IMR-90 (cell line): ENCODE data around the gene STT3A. TPM values are rescaled to one million over a fixed set of nuclear protein-coding genes. Genes with fewer than 3 reads are reported as not detected.

ENCODE experiments used
- ATAC-seq: fragments of 200-7000 bp; cut with Tn5 transposase; 2 replicates; pipeline ENCODE4 v1.9.1; 2020; ENCODE audit warnings: low read depth, mild to moderate bottlenecking, moderate library complexity
- BruUV-seq: library from RNA; stranded (reverse); fragments of 400-500 nt; replicated peaks from 2 replicates; lab custom pipeline; 2021; lab: Mats Ljungman, UMichigan
- CTCF ChIA-PET: fragments of 300-600 bp; formaldehyde crosslinking; extraction: SDS; loops from one replicate; lab custom pipeline; 2021; ENCODE audit warnings: antibody characterized with exemption; lab: Yijun Ruan, JAX
- POLR2A ChIA-PET: fragments of 300-600 bp; sonication (Branson Sonifier 250); formaldehyde crosslinking; loops from one replicate; lab custom pipeline; 2022; ENCODE audit warnings: antibody characterized with exemption; ENCODE audit not compliant: unreplicated experiment; lab: Charles Lee
- DNase-seq: peaks from one replicate; pipeline ENCODE4 v3.0.0; 2013
- H2AFZ ChIP-seq: replicated peaks from 2 replicates; pipeline ENCODE3; 2013; ENCODE audit warnings: low read length, mild to moderate bottlenecking; ENCODE audit not compliant: poor library complexity
- H2AK5ac ChIP-seq: 2 replicates; pipeline ENCODE4 v1.6.1; 2013; ENCODE audit warnings: low read depth, low read length, inconsistent platforms
- H2AK9ac ChIP-seq: replicated peaks from 2 replicates; pipeline ENCODE3; 2013; ENCODE audit warnings: mild to moderate bottlenecking, low read depth, low read length, moderate library complexity; ENCODE audit not compliant: poor library complexity
- H2BK120ac ChIP-seq: 2 replicates; pipeline ENCODE4 v1.6.1; 2013; ENCODE audit warnings: low read depth, low read length, inconsistent platforms
- H2BK15ac ChIP-seq: 3 replicates; pipeline ENCODE4 v1.6.1; 2013; ENCODE audit warnings: low read depth, low read length, inconsistent platforms
- H2BK20ac ChIP-seq: 2 replicates; pipeline ENCODE4 v1.6.1; 2013; ENCODE audit warnings: low read depth, mild to moderate bottlenecking, inconsistent platforms, low read length, moderate library complexity
- H2BK5ac ChIP-seq: 2 replicates; pipeline ENCODE4 v1.6.1; 2013; ENCODE audit warnings: mild to moderate bottlenecking, low read depth, low read length, inconsistent platforms; ENCODE audit not compliant: poor library complexity, severe bottlenecking
- H3K14ac ChIP-seq: replicated peaks from 2 replicates; pipeline ENCODE4 v1.6.1; 2013; ENCODE audit warnings: low read depth, low read length, inconsistent platforms
- H3K18ac ChIP-seq: 2 replicates; pipeline ENCODE4 v1.6.1; 2013; ENCODE audit warnings: low read depth, low read length, control low read depth
- H3K23ac ChIP-seq: 2 replicates; pipeline ENCODE4 v1.6.1; 2013; ENCODE audit warnings: low read depth, low read length, inconsistent platforms
- H3K27ac ChIP-seq: 2 replicates; pipeline ENCODE4 v1.5.1; 2013; ENCODE audit warnings: mild to moderate bottlenecking, control low read depth, low read length; ENCODE audit not compliant: insufficient read depth
- H3K27me3 ChIP-seq: 2 replicates; pipeline ENCODE4 v1.6.1; 2013; ENCODE audit warnings: low read length; ENCODE audit not compliant: control insufficient read depth, insufficient read depth
- H3K36me3 ChIP-seq: 2 replicates; pipeline ENCODE4 v1.6.1; 2013; ENCODE audit warnings: low read length, mixed read lengths; ENCODE audit not compliant: control insufficient read depth, insufficient read depth
- H3K4ac ChIP-seq: 2 replicates; pipeline ENCODE4 v1.6.1; 2013; ENCODE audit warnings: low read depth, low read length, inconsistent platforms
- H3K4me1 ChIP-seq: 2 replicates; pipeline ENCODE4 v1.6.1; 2013; ENCODE audit warnings: low read length, mixed read lengths; ENCODE audit not compliant: control insufficient read depth, insufficient read depth
- H3K4me2 ChIP-seq: 2 replicates; pipeline ENCODE4 v1.6.1; 2013; ENCODE audit warnings: low read depth, mild to moderate bottlenecking, control low read depth, low read length, moderate library complexity
- H3K4me3 ChIP-seq: 2 replicates; pipeline ENCODE4 v1.5.1; 2013; ENCODE audit warnings: low read depth, mild to moderate bottlenecking, control low read depth, low read length, moderate library complexity; ENCODE audit not compliant: insufficient read depth
- H3K56ac ChIP-seq: 2 replicates; pipeline ENCODE4 v1.6.1; 2013; ENCODE audit warnings: low read length, inconsistent platforms; ENCODE audit not compliant: insufficient read depth; ENCODE audit errors: extremely low read depth
- H3K79me1 ChIP-seq, 2 experiments: 2 replicates each; pipeline ENCODE4 v1.6.1; 2013; ENCODE audit warnings: low read length in 2 of 2, inconsistent platforms in 1 of 2, low read depth in 1 of 2
- H3K9ac ChIP-seq: 2 replicates; pipeline ENCODE4 v1.6.1; 2013; ENCODE audit warnings: low read depth, low read length, control low read depth
- H3K9me1 ChIP-seq: 2 replicates; pipeline ENCODE4 v1.6.1; 2013; ENCODE audit warnings: low read length, inconsistent platforms; ENCODE audit not compliant: insufficient read depth
- H3K9me3 ChIP-seq: 2 replicates; pipeline ENCODE4 v1.6.1; 2013; ENCODE audit warnings: low read length; ENCODE audit not compliant: control insufficient read depth, insufficient read depth
- H4K20me1 ChIP-seq: 2 replicates; pipeline ENCODE4 v1.6.1; 2013; ENCODE audit warnings: low read length, inconsistent platforms; ENCODE audit not compliant: insufficient read depth
- H4K5ac ChIP-seq: 2 replicates; pipeline ENCODE4 v1.6.1; 2013; ENCODE audit warnings: mild to moderate bottlenecking, low read depth, low read length, control low read depth
- H4K8ac ChIP-seq, 2 experiments: 2 replicates each; pipeline ENCODE4 v1.6.1; 2013; ENCODE audit warnings: low read depth in 2 of 2, low read length in 2 of 2, control low read depth in 1 of 2, inconsistent platforms in 1 of 2
- H4K91ac ChIP-seq: 2 replicates; pipeline ENCODE4 v1.6.1; 2013; ENCODE audit warnings: low read depth, low read length, inconsistent platforms; ENCODE audit not compliant: insufficient read depth
- CEBPB ChIP-seq: IDR thresholded peaks from 2 replicates; pipeline ENCODE4 v1.6.1; 2012; ENCODE audit warnings: low read depth, low read length, improper control_type of control experiment
- CHD1 ChIP-seq: IDR thresholded peaks from 2 replicates; pipeline ENCODE4 v1.6.1; 2012; ENCODE audit warnings: low read depth, low read length, improper control_type of control experiment
- CTCF ChIP-seq: conservative IDR thresholded peaks from 2 replicates; pipeline ENCODE4 v1.5.1; 2012; ENCODE audit warnings: mild to moderate bottlenecking, low read depth, low read length, improper control_type of control experiment
- FOS ChIP-seq: fragments of 150-350 bp; IDR thresholded peaks from 2 replicates; pipeline ENCODE4 v1.6.1; 2016; ENCODE audit warnings: low read depth, low read length
- MAZ ChIP-seq: IDR thresholded peaks from 2 replicates; pipeline ENCODE4 v1.6.1; 2012; ENCODE audit warnings: low read depth, mild to moderate bottlenecking, low read length, improper control_type of control experiment, moderate library complexity, borderline replicate concordance
- RAD21 ChIP-seq: IDR thresholded peaks from 2 replicates; pipeline ENCODE4 v1.6.1; 2012; ENCODE audit warnings: low read length, improper control_type of control experiment
- RCOR1 ChIP-seq: IDR thresholded peaks from 2 replicates; pipeline ENCODE4 v1.6.1; 2012; ENCODE audit warnings: mild to moderate bottlenecking, low read length, improper control_type of control experiment; ENCODE audit not compliant: insufficient replicate concordance
- RFX5 ChIP-seq: IDR thresholded peaks from 2 replicates; pipeline ENCODE4 v1.8.0; 2012; ENCODE audit warnings: low read depth, mild to moderate bottlenecking, low read length, moderate library complexity
- SMC3 ChIP-seq: fragments of 150-350 bp; IDR thresholded peaks from 2 replicates; pipeline ENCODE4 v1.6.1; 2016; ENCODE audit warnings: low read depth, mild to moderate bottlenecking, antibody characterized with exemption, low read length, moderate library complexity
- USF2 ChIP-seq: fragments of 150-350 bp; IDR thresholded peaks from 2 replicates; pipeline ENCODE4 v1.6.1; 2017; ENCODE audit warnings: mild to moderate bottlenecking, antibody characterized with exemption, low read length, low read depth
- WGBS, 2 experiments: methylation state at CpG; one replicate each; pipeline versions ENCODE4 v1.1.5 to v1.1.7; 2013; ENCODE audit warnings: missing lambda C conversion rate in 2 of 2; ENCODE audit not compliant: insufficient read length in 1 of 2; ENCODE audit errors: extremely low coverage in 2 of 2; 5-methylcytosine and 5-hydroxymethylcytosine counted together
- dilution Hi-C: fragments of 300-500 bp; cut with HindIII; formaldehyde crosslinking; loops from one replicate; pipeline ENCODE4 v1.14.3; 2018; ENCODE audit warnings: low sequenced_read_pairs; ENCODE audit not compliant: unreplicated experiment
- in situ Hi-C: fragments of 300-500 bp; cut with MboI; formaldehyde crosslinking; loops from 3 replicates; pipeline ENCODE4 v1.14.3; 2019; ENCODE audit warnings: low sequenced_read_pairs, inconsistent platforms, mixed read lengths
- intact Hi-C: fragments of 100-400 bp; cut with micrococcal nuclease; formaldehyde crosslinking; loops from 2 replicates; pipeline ENCODE4 v1.10.0; 2022
- polyA plus RNA-seq, 3 experiments: library from polyadenylated mRNA; depleted of rRNA; stranded (reverse); fragments of >200 nt; gene quantifications; 2 replicates each; pipeline ENCODE4 v1.2.3, GENCODE V29; 2012; ENCODE audit warnings: low replicate concordance in 1 of 3
- total RNA-seq: library from RNA; depleted of rRNA; stranded (reverse); fragments of >200 nt; gene quantifications from 2 replicates; pipeline ENCODE4 v1.2.3, GENCODE V29; 2012

Gene STT3A
- total and polyA plus RNA-seq, 2 of the 4 experiments (the other 2 are of a cell fraction), result 180 to 387 TPM

- H3K9ac ChIP-seq, result no peak overlapping the region
- no peak overlapping the region for H3K4me3 ChIP-seq
- dilution Hi-C loops, result no loop called here
- H3K18ac ChIP-seq, result no peak overlapping the region
- no peak overlapping the region for H2AFZ ChIP-seq
- no peaks in the 10 kb centered on the region for H3K4me1 ChIP-seq
- BruUV-seq, result no TSS peak
- no peak for DNase-seq
- no peak overlapping the region for H4K8ac ChIP-seq
- no peak overlapping the region for H2AK9ac ChIP-seq
- H3K27me3 ChIP-seq, result no peaks in the 10 kb centered on the region; the same call in 1 of the 2 replicates
- no peak overlapping the region for H3K14ac ChIP-seq
- in situ Hi-C loops, result no loop called here
- H3K79me1 ChIP-seq, result no peaks in the 10 kb centered on the region
- no peak overlapping the region for H2BK20ac ChIP-seq
- H3K9me1 ChIP-seq, result no peaks in the 10 kb centered on the region
- no peak overlapping the region for H2AK5ac ChIP-seq
- no peaks in the 10 kb centered on the region for H4K20me1 ChIP-seq
- no peaks in the 10 kb centered on the region for H3K9me3 ChIP-seq
- ChIA-PET POLR2A (no interaction called here), CTCF (interaction anchor here (0.6 kb wide), 1 partner anchor 603 kb away, joined by 3 read pairs; no protein-coding TSS in a partner anchor)
- WGBS, 2 experiments, result no CpG with 5 or more reads among the region's 3 CpGs
- H2BK120ac ChIP-seq, result no peak overlapping the region
- no peak overlapping the region for H3K23ac ChIP-seq
- intact Hi-C loops, result loop anchor here (10.0 kb wide), 1 partner anchor 600 kb away; no protein-coding TSS in a partner anchor
- no peak overlapping the region for H4K5ac ChIP-seq
- no peak overlapping the region for H2BK15ac ChIP-seq
- no peak overlapping the region for H2BK5ac ChIP-seq
- no peak overlapping the region for H3K56ac ChIP-seq
- H3K4ac ChIP-seq, result no peak overlapping the region
- no peak overlapping the region for H3K27ac ChIP-seq
- TF ChIP-seq MAZ (no peak), RFX5 (no peak), RCOR1 (no peak), FOS (no peak), USF2 (no peak), CEBPB (no peak), SMC3 (no peak), RAD21 (no peak), CTCF (no peak), CHD1 (no peak)
- H3K4me2 ChIP-seq, result no peak overlapping the region
- no peak for ATAC-seq
- H3K36me3 ChIP-seq, result no peaks in the 10 kb centered on the region
- no peak overlapping the region for H4K91ac ChIP-seq
Measured at GRCh38 chr11:125564357-125564756, 28.3 kb upstream of the STT3A start.
